ENCODE results near the gene WDFY4. TPM values are rescaled to one million over a fixed set of nuclear protein-coding genes. Genes with fewer than 3 reads are reported as not detected.

The WDFY4 gene
- total and polyA plus RNA-seq, 7 experiments from 2014 or later, result 0.12 to 39.3 (median 1.5) TPM

GRCh38 chr10:48749254-48749787 is 64.6 kb downstream of the WDFY4 start:
- no peak overlapping the region for H3K27ac Mint-ChIP-seq
- ChIA-PET POLR2A (no interaction called here), CTCF (no interaction called here)
- H3K9me3 ChIP-seq (ENCODE audit: control insufficient read depth in 2 of 3, low read length in 3 of 3), result no peaks in the 10 kb centered on the region
- H3K4me1 Mint-ChIP-seq, result no peaks in the 10 kb centered on the region
- no peaks in the 10 kb centered on the region for H3K27me3 ChIP-seq (ENCODE audit: control insufficient read depth in 2 of 2, insufficient read depth in 2 of 2, low read length in 2 of 2)
- ATAC-seq (no peak), DNase-seq (no peak)
- peaks cover 0 to 17% (median 7%) of the 10 kb centered on the region in 11 donors for H3K9me3 Mint-ChIP-seq
- H3K27me3 Mint-ChIP-seq, result peaks cover 0 to 3% (median 0%) of the 10 kb centered on the region in 5 donors
- H3K36me3 Mint-ChIP-seq, result peaks cover 0 to 4% (median 0%) of the 10 kb centered on the region in 5 donors
- intact Hi-C loops (cut with micrococcal nuclease), result no loop called here
- H3K4me3 Mint-ChIP-seq, result no peak overlapping the region
- H3K36me3 ChIP-seq (ENCODE audit: control insufficient read depth in 2 of 3, insufficient read depth in 3 of 3, low read length in 3 of 3), result no peaks in the 10 kb centered on the region
- H3K4me3 ChIP-seq (ENCODE audit: low read length), result no peak overlapping the region
- H3K4me1 ChIP-seq (ENCODE audit: control insufficient read depth in 2 of 2, insufficient read depth in 2 of 2, low read length in 2 of 2), result no peaks in the 10 kb centered on the region
- H3K27ac ChIP-seq (ENCODE audit: low read depth, low read length), result no peak overlapping the region

- no peak for DNase-seq
- peaks cover 0 to 6% (median 0%) of the 10 kb centered on the region in 5 donors for H3K27me3 Mint-ChIP-seq
- no peaks in the 10 kb centered on the region for H3K4me1 Mint-ChIP-seq
- Histone ChIP-seq H3K4me3 (ENCODE audit: low read length) (no peak overlapping the region), H3K27me3 (ENCODE audit: control insufficient read depth in 2 of 2, insufficient read depth in 2 of 2, low read length in 2 of 2) (no peaks in the 10 kb centered on the region), H3K4me1 (ENCODE audit: control insufficient read depth in 2 of 2, insufficient read depth in 2 of 2, low read length in 2 of 2) (no peaks in the 10 kb centered on the region), H3K36me3 (ENCODE audit: control insufficient read depth in 2 of 3, insufficient read depth in 3 of 3, low read length in 3 of 3) (no peaks in the 10 kb centered on the region), H3K9me3 (ENCODE audit: control insufficient read depth in 2 of 3, low read length in 3 of 3) (no peaks in the 10 kb centered on the region), H3K27ac (ENCODE audit: low read depth, low read length) (no peak overlapping the region)
- CTCF ChIA-PET, result no interaction called here
- H3K36me3 Mint-ChIP-seq, result peaks cover 0 to 4% (median 0%) of the 10 kb centered on the region in 5 donors
- H3K9me3 Mint-ChIP-seq, result peaks cover 0 to 17% (median 7%) of the 10 kb centered on the region in 11 donors
- POLR2A ChIA-PET, result no interaction called here
- H3K4me3 Mint-ChIP-seq, result no peak overlapping the region
- no peak overlapping the region for H3K27ac Mint-ChIP-seq
- intact Hi-C loops (cut with micrococcal nuclease), result no loop called here
- no peak for ATAC-seq
These were observed 65.3 kb downstream of the WDFY4 start for GRCh38 chr10:48750019-48750418.

- Histone ChIP-seq H3K4me3 (ENCODE audit: low read length) (no peak overlapping the region), H3K36me3 (ENCODE audit: control insufficient read depth in 2 of 3, insufficient read depth in 3 of 3, low read length in 3 of 3) (no peaks in the 10 kb centered on the region), H3K27me3 (ENCODE audit: control insufficient read depth in 2 of 2, insufficient read depth in 2 of 2, low read length in 2 of 2) (no peaks in the 10 kb centered on the region), H3K27ac (ENCODE audit: low read depth, low read length) (no peak overlapping the region), H3K9me3 (ENCODE audit: control insufficient read depth in 2 of 3, low read length in 3 of 3) (no peaks in the 10 kb centered on the region), H3K4me1 (ENCODE audit: control insufficient read depth in 2 of 2, insufficient read depth in 2 of 2, low read length in 2 of 2) (no peaks in the 10 kb centered on the region)
- ATAC-seq (no peak), DNase-seq (no peak)
- ChIA-PET CTCF (no interaction called here), POLR2A (no interaction called here)
- Mint-ChIP-seq H3K27ac (no peak overlapping the region), H3K4me3 (no peak overlapping the region), H3K9me3 (peaks cover 0 to 17% (median 7%) of the 10 kb centered on the region in 11 donors), H3K27me3 (peaks cover 0 to 7% (median 0%) of the 10 kb centered on the region in 5 donors), H3K36me3 (peaks cover 0 to 4% (median 0%) of the 10 kb centered on the region in 5 donors), H3K4me1 (no peaks in the 10 kb centered on the region)
- intact Hi-C loops (cut with micrococcal nuclease), result no loop called here
These were observed 66.3 kb downstream of the WDFY4 start for GRCh38 chr10:48750991-48751390.

- CTCF ChIA-PET, result no interaction called here
- Mint-ChIP-seq H3K9me3 (peaks cover 0 to 17% (median 7%) of the 10 kb centered on the region in 11 donors), H3K4me1 (no peaks in the 10 kb centered on the region), H3K27me3 (peaks cover 0 to 7% (median 0%) of the 10 kb centered on the region in 5 donors), H3K36me3 (peaks cover 0 to 4% (median 0%) of the 10 kb centered on the region in 5 donors), H3K4me3 (no peak overlapping the region), H3K27ac (no peak overlapping the region)
- Histone ChIP-seq H3K4me3 (ENCODE audit: low read length) (no peak overlapping the region), H3K36me3 (ENCODE audit: control insufficient read depth in 2 of 3, insufficient read depth in 3 of 3, low read length in 3 of 3) (no peaks in the 10 kb centered on the region), H3K27me3 (ENCODE audit: control insufficient read depth in 2 of 2, insufficient read depth in 2 of 2, low read length in 2 of 2) (no peaks in the 10 kb centered on the region), H3K27ac (ENCODE audit: low read depth, low read length) (no peak overlapping the region), H3K4me1 (ENCODE audit: control insufficient read depth in 2 of 2, insufficient read depth in 2 of 2, low read length in 2 of 2) (no peaks in the 10 kb centered on the region), H3K9me3 (ENCODE audit: control insufficient read depth in 2 of 3, low read length in 3 of 3) (no peaks in the 10 kb centered on the region)
- ATAC-seq, result no peak
- intact Hi-C loops (cut with micrococcal nuclease), result no loop called here
- DNase-seq, result no peak
- POLR2A ChIA-PET, result no interaction called here
These were observed 67.1 kb downstream of the WDFY4 start for GRCh38 chr10:48751730-48752129.

- no peaks in the 10 kb centered on the region for H3K9me3 ChIP-seq (ENCODE audit: control insufficient read depth in 2 of 3, low read length in 3 of 3)
- ChIA-PET POLR2A (no interaction called here), CTCF (no interaction called here)
- Mint-ChIP-seq H3K27ac (no peak overlapping the region), H3K36me3 (peaks cover 0 to 10% (median 0%) of the 10 kb centered on the region in 5 donors), H3K4me1 (peaks cover 0 to 6% (median 0%) of the 10 kb centered on the region in 7 donors), H3K4me3 (no peak overlapping the region), H3K27me3 (peaks cover 19 to 32% (median 29%) of the 10 kb centered on the region in 5 donors), H3K9me3 (peaks cover 0 to 9% (median 0%) of the 10 kb centered on the region in 11 donors)
- DNase-seq (no peak), ATAC-seq (no peak)
- no peaks in the 10 kb centered on the region for H3K27me3 ChIP-seq (ENCODE audit: control insufficient read depth in 2 of 2, insufficient read depth in 2 of 2, low read length in 2 of 2)
- no peak overlapping the region for H3K4me3 ChIP-seq (ENCODE audit: low read length)
- H3K36me3 ChIP-seq (ENCODE audit: control insufficient read depth in 2 of 3, insufficient read depth in 3 of 3, low read length in 3 of 3), result no peaks in the 10 kb centered on the region
- H3K27ac ChIP-seq (ENCODE audit: low read depth, low read length), result no peak overlapping the region
- H3K4me1 ChIP-seq (ENCODE audit: control insufficient read depth in 2 of 2, insufficient read depth in 2 of 2, low read length in 2 of 2), result no peaks in the 10 kb centered on the region
- intact Hi-C loops (cut with micrococcal nuclease), result no loop called here
These were observed 73.7 kb downstream of the WDFY4 start for GRCh38 chr10:48758411-48758810.

GRCh38 chr10:48759113-48759901 is 74.6 kb downstream of the WDFY4 start:
- Mint-ChIP-seq H3K9me3 (peaks cover 0 to 9% (median 0%) of the 10 kb centered on the region in 11 donors), H3K36me3 (peaks cover 0 to 10% (median 0%) of the 10 kb centered on the region in 5 donors), H3K27me3 (peaks cover 16 to 32% (median 29%) of the 10 kb centered on the region in 5 donors), H3K27ac (no peak overlapping the region), H3K4me3 (no peak overlapping the region), H3K4me1 (peaks cover 0 to 6% (median 0%) of the 10 kb centered on the region in 7 donors)
- Histone ChIP-seq H3K36me3 (ENCODE audit: control insufficient read depth in 2 of 3, insufficient read depth in 3 of 3, low read length in 3 of 3) (no peaks in the 10 kb centered on the region), H3K4me3 (ENCODE audit: low read length) (no peak overlapping the region), H3K4me1 (ENCODE audit: control insufficient read depth in 2 of 2, insufficient read depth in 2 of 2, low read length in 2 of 2) (no peaks in the 10 kb centered on the region), H3K27me3 (ENCODE audit: control insufficient read depth in 2 of 2, insufficient read depth in 2 of 2, low read length in 2 of 2) (no peaks in the 10 kb centered on the region), H3K9me3 (ENCODE audit: control insufficient read depth in 2 of 3, low read length in 3 of 3) (no peaks in the 10 kb centered on the region), H3K27ac (ENCODE audit: low read depth, low read length) (no peak overlapping the region)
- DNase-seq (no peak), ATAC-seq (no peak)
- CTCF ChIA-PET, result no interaction called here
- intact Hi-C loops (cut with micrococcal nuclease), result no loop called here
- POLR2A ChIA-PET, result no interaction called here
